ENCODE data around the gene LRRC71.

DNA sequence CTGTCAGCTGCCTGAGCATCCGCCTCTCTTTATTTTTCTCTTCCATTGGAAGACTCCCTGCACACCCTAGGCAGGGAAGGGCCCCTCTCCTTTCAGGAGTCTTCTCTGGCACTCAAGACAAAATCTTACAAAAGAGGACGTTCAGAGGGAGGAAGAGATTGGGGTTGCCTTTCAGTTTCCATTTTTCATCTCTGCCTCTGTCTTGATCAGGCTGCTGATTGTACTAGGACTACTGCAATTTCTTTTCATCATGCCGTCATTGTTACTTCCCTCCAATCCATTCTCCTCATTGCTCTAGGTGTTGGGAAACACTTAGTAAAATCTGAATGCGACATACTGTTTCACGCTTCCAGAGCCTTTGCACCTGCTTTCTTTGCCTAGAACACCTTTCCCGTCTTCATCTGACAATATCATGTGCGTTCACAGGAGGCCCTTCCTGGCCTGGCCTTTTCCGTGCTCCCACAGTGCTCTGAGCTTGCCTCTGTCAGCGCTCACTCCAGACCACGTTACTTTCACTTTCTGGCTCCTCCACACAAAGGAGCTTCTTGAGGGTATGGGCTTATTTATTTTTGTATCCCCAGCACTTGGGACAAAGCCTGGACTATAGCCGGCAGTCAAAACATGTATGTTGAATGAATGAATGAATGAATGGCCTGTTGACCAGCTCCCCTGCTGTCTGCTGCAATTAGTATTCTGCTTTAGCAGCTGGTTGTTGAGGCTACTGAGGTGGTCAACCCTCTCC lies 10.9 kb downstream of the LRRC71 start:
- TF ChIP-seq HCFC1 (IDR thresholded peaks at IDR 0.05; ENCODE audit: low read length) (no peak), MTA2 (IDR thresholded peaks at IDR 0.05; ENCODE audit: low read depth) (no peak), CREM (IDR thresholded peaks at IDR 0.05; ENCODE audit: low read depth) (no peak), POLR2AphosphoS2 (IDR thresholded peaks at IDR 0.05; ENCODE audit: low read depth, low read length) (no peak), JUND (IDR thresholded peaks at IDR 0.05; ENCODE audit: low read depth, low read length) (no peak), TAF1 (IDR thresholded peaks at IDR 0.05; ENCODE audit: borderline replicate concordance, low read depth, low read length) (no peak), BCL11A (IDR thresholded peaks at IDR 0.05; ENCODE audit: low read depth, low read length) (no peak), EED (IDR thresholded peaks at IDR 0.05; ENCODE audit: low read depth) (no peak)
- TF ChIP-seq, protein P1, sequence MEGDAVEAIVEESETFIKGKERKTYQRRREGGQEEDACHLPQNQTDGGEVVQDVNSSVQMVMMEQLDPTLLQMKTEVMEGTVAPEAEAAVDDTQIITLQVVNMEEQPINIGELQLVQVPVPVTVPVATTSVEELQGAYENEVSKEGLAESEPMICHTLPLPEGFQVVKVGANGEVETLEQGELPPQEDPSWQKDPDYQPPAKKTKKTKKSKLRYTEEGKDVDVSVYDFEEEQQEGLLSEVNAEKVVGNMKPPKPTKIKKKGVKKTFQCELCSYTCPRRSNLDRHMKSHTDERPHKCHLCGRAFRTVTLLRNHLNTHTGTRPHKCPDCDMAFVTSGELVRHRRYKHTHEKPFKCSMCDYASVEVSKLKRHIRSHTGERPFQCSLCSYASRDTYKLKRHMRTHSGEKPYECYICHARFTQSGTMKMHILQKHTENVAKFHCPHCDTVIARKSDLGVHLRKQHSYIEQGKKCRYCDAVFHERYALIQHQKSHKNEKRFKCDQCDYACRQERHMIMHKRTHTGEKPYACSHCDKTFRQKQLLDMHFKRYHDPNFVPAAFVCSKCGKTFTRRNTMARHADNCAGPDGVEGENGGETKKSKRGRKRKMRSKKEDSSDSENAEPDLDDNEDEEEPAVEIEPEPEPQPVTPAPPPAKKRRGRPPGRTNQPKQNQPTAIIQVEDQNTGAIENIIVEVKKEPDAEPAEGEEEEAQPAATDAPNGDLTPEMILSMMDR (IDR thresholded peaks at IDR 0.05 in 2 of 3, conservative IDR thresholded peaks at IDR 0.05 in 1 of 3; ENCODE audit: control insufficient read depth in 2 of 3, extremely low read depth in 1 of 3, insufficient read depth in 1 of 3, low read depth in 3 of 3, low read length in 3 of 3) = no peak

Data from GM12878 (cell line).